ENCODE measurements around the gene EPS8L1.

The EPS8L1 gene

DNA sequence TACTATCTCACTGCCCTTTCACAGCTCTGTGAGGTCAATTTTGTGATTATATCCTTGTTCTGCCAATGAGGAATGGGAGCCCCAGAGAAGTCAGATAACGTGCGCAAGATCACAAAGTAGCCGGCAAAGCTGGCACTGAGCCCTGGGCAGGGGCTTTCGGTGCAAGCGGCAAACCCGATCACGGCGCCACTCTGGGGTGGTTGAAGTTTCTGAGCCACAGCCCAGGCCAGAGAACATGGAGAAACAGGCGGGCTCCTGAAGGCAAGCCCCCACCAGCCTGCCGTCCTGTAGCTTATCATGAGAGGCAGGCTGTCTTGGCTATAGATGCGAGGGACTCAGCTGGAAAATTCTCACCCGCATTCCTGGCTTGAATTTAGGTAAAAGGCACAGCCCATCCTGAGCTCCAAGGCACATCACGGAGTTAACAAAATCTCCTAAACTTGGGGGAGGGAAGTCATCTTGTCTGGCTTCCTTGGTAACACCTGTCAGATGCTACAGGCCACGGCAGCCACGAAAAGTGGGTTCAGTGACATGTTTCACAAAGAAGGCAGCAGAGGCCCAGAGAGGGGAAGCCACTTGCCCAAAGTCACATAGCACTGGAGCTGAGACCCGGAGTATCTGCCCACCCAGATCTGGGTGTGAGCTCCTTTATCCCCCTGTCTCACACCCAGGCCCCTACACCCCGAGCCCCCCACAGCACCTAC lies 60.9 kb downstream of the EPS8L1 start:
- Histone ChIP-seq H3K4me3 (no peak overlapping the region), H3K9me3 (ENCODE audit: low read depth, low read length) (no peaks in the 10 kb centered on the region), H3K9ac (ENCODE audit: insufficient read length) (no peak overlapping the region), H3K27ac (no peak overlapping the region), H3K36me3 (ENCODE audit: insufficient read depth, low read length) (no peaks in the 10 kb centered on the region)
- no peak for DNase-seq (ENCODE audit: low read depth, low spot score)
- no peak for TF ChIP-seq POLR2AphosphoS5 (IDR thresholded peaks at IDR 0.05; ENCODE audit: borderline replicate concordance, low read depth, low read length)
- no peak for TF ChIP-seq FOXP2 (optimal IDR thresholded peaks at IDR 0.05; ENCODE audit: control extremely low read depth, extremely low read length, insufficient read depth)
- no peak for TF ChIP-seq EZH2 (IDR thresholded peaks at IDR 0.05)
